Liver (tissue), 9 donors: Measurements from ENCODE around the gene DRD5. TPM values are rescaled to one million over a fixed set of nuclear protein-coding genes. Genes with fewer than 3 reads are reported as not detected.

ENCODE experiments used
- DNase-seq: peaks from one replicate; pipeline ENCODE4 v3.0.0-alpha.2; 2017; ENCODE audit warnings: low spot score
- H3K27ac ChIP-seq, 2 donors: one replicate each; pipeline ENCODE4 v1.7.0; 2013; ENCODE audit warnings: inconsistent platforms in 2 of 2, low read length in 2 of 2, control low read depth in 1 of 2, low read depth in 1 of 2, mild to moderate bottlenecking in 1 of 2
- H3K27me3 ChIP-seq, 4 donors: one replicate each; pipeline versions ENCODE4 v1.6.1 to v1.7.0; 2013; ENCODE audit warnings: low read length in 3 of 4, inconsistent platforms in 1 of 4, mild to moderate bottlenecking in 1 of 4, moderate library complexity in 1 of 4; ENCODE audit not compliant: control insufficient read depth in 4 of 4, insufficient read depth in 4 of 4
- H3K36me3 ChIP-seq, 4 donors: one replicate each; pipeline versions ENCODE4 v1.6.1 to v1.7.0; 2013; ENCODE audit warnings: low read length in 3 of 4, mild to moderate bottlenecking in 3 of 4, low read depth in 1 of 4, moderate library complexity in 1 of 4; ENCODE audit not compliant: control insufficient read depth in 4 of 4, insufficient read depth in 3 of 4
- H3K4me1 ChIP-seq, 4 donors: one replicate each; pipeline versions ENCODE4 v1.6.1 to v1.7.0; 2013; ENCODE audit warnings: low read length in 3 of 4, mild to moderate bottlenecking in 3 of 4, moderate library complexity in 1 of 4; ENCODE audit not compliant: control insufficient read depth in 4 of 4, insufficient read depth in 4 of 4
- H3K4me3 ChIP-seq, 3 donors: one replicate each; pipeline versions ENCODE4 v1.6.1 to v1.7.0; 2013; ENCODE audit warnings: low read length in 3 of 3, control low read depth in 1 of 3, low read depth in 1 of 3, mild to moderate bottlenecking in 1 of 3
- H3K9ac ChIP-seq, 2 donors: one replicate each; pipeline ENCODE4 v1.7.0; 2013; ENCODE audit warnings: low read length in 2 of 2, mild to moderate bottlenecking in 2 of 2, moderate library complexity in 2 of 2, control low read depth in 1 of 2, low read depth in 1 of 2
- H3K9me3 ChIP-seq, 4 donors: one replicate each; pipeline versions ENCODE4 v1.6.1 to v1.7.0; 2013; ENCODE audit warnings: low read length in 3 of 4; ENCODE audit not compliant: control insufficient read depth in 4 of 4
- EGR1 ChIP-seq, 2 donors: IDR thresholded peaks; 2 replicates each; pipeline ENCODE4 v1.6.1; 2016 to 2018; ENCODE audit warnings: antibody characterized with exemption in 2 of 2, low read depth in 2 of 2
- FOXA1 ChIP-seq: IDR thresholded peaks from 2 replicates; pipeline ENCODE4 v1.6.1; 2016; ENCODE audit warnings: antibody characterized with exemption
- FOXA2 ChIP-seq: IDR thresholded peaks from 2 replicates; pipeline ENCODE4 v1.6.1; 2016; ENCODE audit warnings: antibody characterized with exemption
- GABPA ChIP-seq, 2 donors: IDR thresholded peaks in 1 of 2; conservative IDR thresholded peaks in 1 of 2; 2 replicates each; pipeline ENCODE4 v1.6.1; 2016; ENCODE audit warnings: antibody characterized with exemption in 2 of 2, mild to moderate bottlenecking in 1 of 2, moderate library complexity in 1 of 2
- HNF4A ChIP-seq, 2 donors: conservative IDR thresholded peaks; 2 replicates each; pipeline ENCODE4 v1.6.1; 2016; ENCODE audit warnings: antibody characterized with exemption in 2 of 2, mild to moderate bottlenecking in 2 of 2
- HNF4G ChIP-seq: IDR thresholded peaks from 2 replicates; pipeline ENCODE4 v1.6.1; 2016; ENCODE audit warnings: antibody characterized with exemption
- JUND ChIP-seq, 2 donors: IDR thresholded peaks; 2 replicates each; pipeline ENCODE4 v1.6.1; 2016; ENCODE audit warnings: antibody characterized with exemption in 2 of 2
- NR2F2 ChIP-seq: IDR thresholded peaks from 2 replicates; pipeline ENCODE4 v1.6.1; 2016; ENCODE audit warnings: antibody characterized with exemption
- RAD21 ChIP-seq, 2 donors: IDR thresholded peaks; 2 replicates each; pipeline ENCODE4 v1.6.1; 2016; ENCODE audit warnings: antibody characterized with exemption in 2 of 2, mild to moderate bottlenecking in 2 of 2
- RXRA ChIP-seq, 2 donors: IDR thresholded peaks; 2 replicates each; pipeline ENCODE4 v1.6.1; 2017 to 2018; ENCODE audit warnings: antibody characterized with exemption in 2 of 2, mild to moderate bottlenecking in 1 of 2
- SP1 ChIP-seq: IDR thresholded peaks from 2 replicates; pipeline ENCODE4 v1.6.1; 2018; ENCODE audit warnings: antibody characterized with exemption, mild to moderate bottlenecking
- TAF1 ChIP-seq: conservative IDR thresholded peaks from 2 replicates; pipeline ENCODE4 v1.6.1; 2016; ENCODE audit warnings: antibody characterized with exemption, mild to moderate bottlenecking
- YY1 ChIP-seq: IDR thresholded peaks from 2 replicates; pipeline ENCODE4 v1.6.1; 2016; ENCODE audit warnings: antibody characterized with exemption, mild to moderate bottlenecking
- WGBS: extraction: QIAGEN DNeasy Blood & Tissue Kit; methylation state at CpG from one replicate; pipeline ENCODE4 v1.1.7; 2013; 5-methylcytosine and 5-hydroxymethylcytosine counted together
- polyA plus RNA-seq, 2 donors: library from polyadenylated mRNA; stranded (reverse) in 1 of 2; unstranded in 1 of 2; fragments of 200-250 nt in 1 of 2; fragments of >200 nt in 1 of 2; fragmentation: Nextera tagmentation in 1 of 2; extraction: Ambion mirVana in 1 of 2; gene quantifications; one replicate each; pipeline versions ENCODE4 v1.2.1 to v1.2.3, GENCODE V29; 2013 to 2015
- total RNA-seq, 2 donors: library from RNA; depleted of rRNA; stranded (reverse); fragments of >200 nt; gene quantifications; one replicate each; pipeline ENCODE4 v1.2.3, GENCODE V29; 2014
- TF ChIP-seq, protein P1 (sequence below): IDR thresholded peaks from 2 replicates; pipeline ENCODE4 v1.6.1; 2016; ENCODE audit warnings: antibody characterized with exemption
- TF ChIP-seq, protein P2 (sequence below): fragments of 150-350 bp; IDR thresholded peaks from 2 replicates; pipeline ENCODE4 v1.5.1; 2017; ENCODE audit warnings: improper control_type of control experiment, low read depth, low read length; ENCODE audit not compliant: missing input control
- TF ChIP-seq, protein P3 (sequence below): IDR thresholded peaks from 2 replicates; pipeline ENCODE4 v1.6.1; 2016; ENCODE audit warnings: antibody characterized with exemption
- TF ChIP-seq, protein P4 (sequence below): IDR thresholded peaks from 2 replicates; pipeline ENCODE4 v1.6.1; 2016; ENCODE audit warnings: antibody characterized with exemption, mild to moderate bottlenecking
- TF ChIP-seq, protein P5 (sequence below): IDR thresholded peaks from 2 replicates; pipeline ENCODE4 v1.6.1; 2016; ENCODE audit warnings: antibody characterized with exemption
- donor health status: healthy.
- donor health status: healthy.
- donor health status: healthy.
- donor health status: healthy.
- donor health status: healthy.

The DRD5 gene
- total and polyA plus RNA-seq, 4 donors, result not detected

DNA sequence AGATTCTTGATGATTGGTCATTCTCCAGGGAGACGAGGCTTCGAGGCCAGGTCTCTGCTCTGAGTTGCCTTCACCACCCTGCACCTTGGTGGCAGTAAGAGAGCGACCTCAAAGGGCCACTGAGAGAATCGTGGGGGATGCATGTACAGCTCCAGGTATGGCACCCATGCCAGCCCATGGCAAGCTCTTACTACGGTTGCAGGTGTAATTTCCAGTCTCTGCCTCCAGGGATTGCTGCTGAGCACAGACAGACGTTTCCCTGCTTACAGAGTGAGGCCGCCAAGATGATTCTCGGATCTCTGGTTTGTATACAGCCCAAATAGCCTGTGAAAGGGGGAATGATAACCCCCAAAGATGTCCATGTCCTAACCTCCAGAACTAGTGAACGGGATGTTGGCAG is 16.3 kb upstream of the DRD5 start:
- no peak overlapping the region for H3K4me3 ChIP-seq
- DNase-seq, result no peak
- H3K9ac ChIP-seq, result no peak overlapping the region

DNA sequence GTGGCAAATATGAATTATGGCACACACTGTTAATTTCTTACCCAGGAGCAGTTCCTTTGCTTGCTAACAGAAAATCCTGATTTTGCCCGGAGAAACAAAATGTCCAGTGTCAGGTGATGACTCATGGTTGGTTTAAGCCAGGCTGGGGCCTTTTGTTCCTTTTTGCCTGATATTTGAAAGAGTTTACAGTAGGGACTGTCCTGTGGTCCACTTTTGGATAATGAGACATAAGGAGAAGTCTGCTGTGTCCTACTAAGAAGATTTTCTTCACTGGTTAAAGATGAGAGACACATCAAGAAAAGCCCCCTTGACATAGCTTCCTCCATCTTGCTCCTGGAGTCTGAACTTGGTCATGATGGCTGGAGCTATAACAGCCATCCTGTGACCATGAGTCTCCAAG is 12.1 kb upstream of the DRD5 start:
- H3K9ac ChIP-seq, result no peak overlapping the region
- H3K27me3 ChIP-seq, result no peaks in the 10 kb centered on the region
- DNase-seq, result no peak
- H3K4me1 ChIP-seq, result no peaks in the 10 kb centered on the region
- no peak overlapping the region for H3K4me3 ChIP-seq
- TF ChIP-seq RXRA (IDR thresholded peaks at IDR 0.05) (no peak), FOXA1 (no peak), EGR1 (IDR thresholded peaks at IDR 0.05; ENCODE audit: low read depth in 2 of 2) (no peak), TAF1 (no peak), FOXA2 (no peak), HNF4A (conservative IDR thresholded peaks at IDR 0.05) (no peak), RAD21 (IDR thresholded peaks at IDR 0.05) (no peak), GABPA (IDR thresholded peaks at IDR 0.05 in 1 of 2, conservative IDR thresholded peaks at IDR 0.05 in 1 of 2) (no peak), SP1 (no peak), JUND (IDR thresholded peaks at IDR 0.05) (no peak), YY1 (no peak), NR2F2 (no peak), HNF4G (no peak)
- TF ChIP-seq, protein P1, sequence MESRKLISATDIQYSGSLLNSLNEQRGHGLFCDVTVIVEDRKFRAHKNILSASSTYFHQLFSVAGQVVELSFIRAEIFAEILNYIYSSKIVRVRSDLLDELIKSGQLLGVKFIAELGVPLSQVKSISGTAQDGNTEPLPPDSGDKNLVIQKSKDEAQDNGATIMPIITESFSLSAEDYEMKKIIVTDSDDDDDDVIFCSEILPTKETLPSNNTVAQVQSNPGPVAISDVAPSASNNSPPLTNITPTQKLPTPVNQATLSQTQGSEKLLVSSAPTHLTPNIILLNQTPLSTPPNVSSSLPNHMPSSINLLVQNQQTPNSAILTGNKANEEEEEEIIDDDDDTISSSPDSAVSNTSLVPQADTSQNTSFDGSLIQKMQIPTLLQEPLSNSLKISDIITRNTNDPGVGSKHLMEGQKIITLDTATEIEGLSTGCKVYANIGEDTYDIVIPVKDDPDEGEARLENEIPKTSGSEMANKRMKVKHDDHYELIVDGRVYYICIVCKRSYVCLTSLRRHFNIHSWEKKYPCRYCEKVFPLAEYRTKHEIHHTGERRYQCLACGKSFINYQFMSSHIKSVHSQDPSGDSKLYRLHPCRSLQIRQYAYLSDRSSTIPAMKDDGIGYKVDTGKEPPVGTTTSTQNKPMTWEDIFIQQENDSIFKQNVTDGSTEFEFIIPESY, result no peak
- TF ChIP-seq, protein P2, sequence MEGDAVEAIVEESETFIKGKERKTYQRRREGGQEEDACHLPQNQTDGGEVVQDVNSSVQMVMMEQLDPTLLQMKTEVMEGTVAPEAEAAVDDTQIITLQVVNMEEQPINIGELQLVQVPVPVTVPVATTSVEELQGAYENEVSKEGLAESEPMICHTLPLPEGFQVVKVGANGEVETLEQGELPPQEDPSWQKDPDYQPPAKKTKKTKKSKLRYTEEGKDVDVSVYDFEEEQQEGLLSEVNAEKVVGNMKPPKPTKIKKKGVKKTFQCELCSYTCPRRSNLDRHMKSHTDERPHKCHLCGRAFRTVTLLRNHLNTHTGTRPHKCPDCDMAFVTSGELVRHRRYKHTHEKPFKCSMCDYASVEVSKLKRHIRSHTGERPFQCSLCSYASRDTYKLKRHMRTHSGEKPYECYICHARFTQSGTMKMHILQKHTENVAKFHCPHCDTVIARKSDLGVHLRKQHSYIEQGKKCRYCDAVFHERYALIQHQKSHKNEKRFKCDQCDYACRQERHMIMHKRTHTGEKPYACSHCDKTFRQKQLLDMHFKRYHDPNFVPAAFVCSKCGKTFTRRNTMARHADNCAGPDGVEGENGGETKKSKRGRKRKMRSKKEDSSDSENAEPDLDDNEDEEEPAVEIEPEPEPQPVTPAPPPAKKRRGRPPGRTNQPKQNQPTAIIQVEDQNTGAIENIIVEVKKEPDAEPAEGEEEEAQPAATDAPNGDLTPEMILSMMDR, result no peak
- TF ChIP-seq, protein P3, sequence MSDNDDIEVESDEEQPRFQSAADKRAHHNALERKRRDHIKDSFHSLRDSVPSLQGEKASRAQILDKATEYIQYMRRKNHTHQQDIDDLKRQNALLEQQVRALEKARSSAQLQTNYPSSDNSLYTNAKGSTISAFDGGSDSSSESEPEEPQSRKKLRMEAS, result no peak
- TF ChIP-seq, protein P4, sequence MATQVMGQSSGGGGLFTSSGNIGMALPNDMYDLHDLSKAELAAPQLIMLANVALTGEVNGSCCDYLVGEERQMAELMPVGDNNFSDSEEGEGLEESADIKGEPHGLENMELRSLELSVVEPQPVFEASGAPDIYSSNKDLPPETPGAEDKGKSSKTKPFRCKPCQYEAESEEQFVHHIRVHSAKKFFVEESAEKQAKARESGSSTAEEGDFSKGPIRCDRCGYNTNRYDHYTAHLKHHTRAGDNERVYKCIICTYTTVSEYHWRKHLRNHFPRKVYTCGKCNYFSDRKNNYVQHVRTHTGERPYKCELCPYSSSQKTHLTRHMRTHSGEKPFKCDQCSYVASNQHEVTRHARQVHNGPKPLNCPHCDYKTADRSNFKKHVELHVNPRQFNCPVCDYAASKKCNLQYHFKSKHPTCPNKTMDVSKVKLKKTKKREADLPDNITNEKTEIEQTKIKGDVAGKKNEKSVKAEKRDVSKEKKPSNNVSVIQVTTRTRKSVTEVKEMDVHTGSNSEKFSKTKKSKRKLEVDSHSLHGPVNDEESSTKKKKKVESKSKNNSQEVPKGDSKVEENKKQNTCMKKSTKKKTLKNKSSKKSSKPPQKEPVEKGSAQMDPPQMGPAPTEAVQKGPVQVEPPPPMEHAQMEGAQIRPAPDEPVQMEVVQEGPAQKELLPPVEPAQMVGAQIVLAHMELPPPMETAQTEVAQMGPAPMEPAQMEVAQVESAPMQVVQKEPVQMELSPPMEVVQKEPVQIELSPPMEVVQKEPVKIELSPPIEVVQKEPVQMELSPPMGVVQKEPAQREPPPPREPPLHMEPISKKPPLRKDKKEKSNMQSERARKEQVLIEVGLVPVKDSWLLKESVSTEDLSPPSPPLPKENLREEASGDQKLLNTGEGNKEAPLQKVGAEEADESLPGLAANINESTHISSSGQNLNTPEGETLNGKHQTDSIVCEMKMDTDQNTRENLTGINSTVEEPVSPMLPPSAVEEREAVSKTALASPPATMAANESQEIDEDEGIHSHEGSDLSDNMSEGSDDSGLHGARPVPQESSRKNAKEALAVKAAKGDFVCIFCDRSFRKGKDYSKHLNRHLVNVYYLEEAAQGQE, result no peak
- TF ChIP-seq, protein P5, sequence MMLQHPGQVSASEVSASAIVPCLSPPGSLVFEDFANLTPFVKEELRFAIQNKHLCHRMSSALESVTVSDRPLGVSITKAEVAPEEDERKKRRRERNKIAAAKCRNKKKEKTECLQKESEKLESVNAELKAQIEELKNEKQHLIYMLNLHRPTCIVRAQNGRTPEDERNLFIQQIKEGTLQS, result no peak
- no peaks in the 10 kb centered on the region for H3K9me3 ChIP-seq
- 81% methylated on average over 1 of the region's 1 CpG for WGBS
- no peak overlapping the region for H3K27ac ChIP-seq
- no peaks in the 10 kb centered on the region for H3K36me3 ChIP-seq

More for the DNA sequence above, 16.3 kb upstream of the DRD5 start:
- Histone ChIP-seq H3K36me3 (no peaks in the 10 kb centered on the region), H3K4me1 (no peaks in the 10 kb centered on the region), H3K27ac (no peak overlapping the region), H3K9me3 (no peaks in the 10 kb centered on the region), H3K27me3 (no peaks in the 10 kb centered on the region)
- whole genome bisulfite sequencing, result 33% methylated on average over 9 of the region's 9 CpGs
- TF ChIP-seq RAD21 (IDR thresholded peaks at IDR 0.05), result peak; percentile 64 to 77
- TF ChIP-seq RXRA (IDR thresholded peaks at IDR 0.05), result no peak
- TF ChIP-seq, protein P2, result peak; percentile 44
